Effector CD8-positive, alpha-beta T cell (primary cell): ENCODE data around the gene COQ4.
"Not testable (repeated sequence)": the region's sequence is repeated elsewhere in the genome, so short reads cannot be mapped to it uniquely, and the experiment has no call there.

ENCODE experiments used
- DNase-seq: peaks from one replicate; lab custom pipeline; 2025; lab: John Stamatoyannopoulos, UW

Gene COQ4

DNA sequence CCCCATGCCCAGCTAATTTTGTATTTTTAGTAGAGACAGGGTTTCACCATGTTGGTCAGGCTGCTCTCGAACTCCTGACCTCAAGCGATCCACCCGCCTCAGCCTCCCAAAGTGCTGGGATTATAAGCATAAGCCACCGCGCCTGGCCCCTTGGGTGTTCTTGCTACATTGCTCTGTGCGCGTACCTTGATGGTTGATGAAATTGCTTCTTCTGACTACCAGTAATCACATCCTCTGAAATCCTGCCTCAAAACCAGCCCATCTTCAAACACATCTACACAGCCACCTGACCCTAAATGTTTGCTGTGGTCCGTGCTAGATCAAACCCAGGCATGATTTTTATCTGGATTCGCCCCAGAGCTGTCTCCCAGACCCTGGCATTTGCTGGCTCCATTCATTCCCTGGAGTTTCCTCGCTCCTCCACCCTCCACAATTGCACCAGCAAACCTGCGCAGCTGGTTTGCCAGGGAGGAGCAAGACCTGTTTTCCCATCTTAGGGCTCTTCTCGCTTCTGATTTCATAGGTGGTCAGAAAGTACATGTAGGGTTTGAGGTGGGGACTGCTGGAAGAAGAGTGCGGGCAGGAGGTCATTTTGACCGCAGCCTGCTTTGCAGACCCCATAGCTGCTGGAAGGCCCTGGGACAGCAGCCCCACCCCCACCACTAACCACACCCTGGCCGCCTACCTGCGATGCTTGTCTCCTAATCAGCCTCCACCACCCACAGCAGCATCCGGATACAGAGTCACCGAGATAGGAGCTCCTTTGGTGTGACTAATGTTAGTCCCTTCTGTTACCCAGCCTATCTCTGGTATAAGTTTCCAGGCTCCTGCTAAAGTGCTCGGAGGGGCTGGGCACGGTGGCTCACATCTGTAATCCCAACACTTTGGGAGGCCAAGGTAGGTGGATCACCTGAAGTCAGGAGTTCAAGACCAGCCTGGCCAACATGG, 23.8 kb upstream of the COQ4 start:
- DNase-seq, result no peak

DNA sequence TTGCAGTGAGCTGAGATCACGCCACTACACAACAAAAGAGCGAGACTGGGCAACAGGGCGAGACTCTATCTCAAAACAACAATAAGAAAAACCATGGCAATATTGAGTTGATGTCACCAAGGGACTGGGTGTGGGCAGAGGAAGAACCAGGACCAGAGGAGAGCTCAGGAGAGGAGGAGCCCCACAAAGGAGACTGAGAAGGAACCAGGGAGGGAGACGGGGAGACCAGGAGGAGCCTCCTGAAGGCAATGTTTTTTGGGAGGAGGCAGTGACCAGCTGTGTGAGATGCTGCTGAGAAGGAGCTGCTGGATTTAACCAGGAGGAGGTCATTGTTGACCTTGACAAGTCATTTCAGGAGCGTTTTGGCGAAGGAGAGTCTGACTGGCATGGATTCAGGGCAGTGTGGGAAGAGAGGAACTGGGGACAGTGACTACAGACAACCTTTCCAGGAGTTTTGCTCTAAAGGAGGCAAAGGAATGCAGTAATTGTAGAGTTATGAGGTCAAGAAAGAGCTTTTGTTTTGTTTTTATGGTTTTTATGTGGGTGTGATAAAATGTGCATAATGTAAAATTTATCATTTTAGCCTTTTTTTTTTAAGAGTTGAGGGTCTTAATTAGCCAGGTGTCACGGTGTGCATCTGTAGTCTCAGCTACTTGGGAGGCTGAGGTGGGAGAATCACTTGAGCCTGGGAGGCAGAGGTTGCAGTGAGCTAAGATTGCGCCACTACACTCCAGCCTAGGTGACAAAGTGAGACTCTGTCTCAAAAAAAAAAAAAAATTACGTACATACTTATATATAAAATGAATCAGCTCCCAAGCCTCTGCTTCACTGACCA, 18.3 kb upstream of the COQ4 start:
- DNase-seq, result no peak

DNA sequence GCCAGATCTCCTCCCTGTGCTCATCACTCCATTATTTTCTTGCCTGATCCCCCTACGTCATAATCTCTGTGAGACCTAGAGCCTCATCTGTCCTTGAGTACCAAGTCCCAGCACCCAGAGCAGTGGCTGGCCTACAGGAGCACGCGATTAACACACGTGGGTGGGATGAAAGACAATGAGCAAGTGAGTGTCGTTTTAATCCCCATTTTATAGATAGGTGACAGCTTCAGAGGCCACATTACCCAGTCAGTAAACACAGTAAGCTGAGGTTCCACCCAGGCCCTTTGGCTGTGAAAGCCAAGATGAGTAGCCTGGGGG, 17.7 kb upstream of the COQ4 start:
- DNase-seq, result no peak

DNA sequence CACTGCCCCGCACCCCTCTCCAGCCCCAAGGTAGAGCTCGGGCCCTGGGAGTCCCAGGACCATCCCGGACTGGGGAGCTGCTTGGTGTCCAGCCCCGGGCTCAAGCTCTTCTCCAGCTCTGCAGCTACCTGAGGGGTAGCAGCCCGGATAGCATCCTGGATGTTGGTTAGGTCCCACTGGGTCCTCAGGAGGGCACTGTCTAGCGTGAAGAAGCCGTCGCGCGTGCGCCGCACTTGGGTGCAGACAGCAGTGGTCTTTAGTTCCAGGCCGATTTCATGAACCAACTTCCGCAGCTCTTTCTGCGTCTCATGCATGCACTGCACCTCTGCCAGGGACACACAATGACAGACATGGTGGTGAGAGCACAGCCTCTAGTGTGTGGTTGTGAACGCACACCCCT, 13.1 kb upstream of the COQ4 start:
- DNase-seq, result no peak

GRCh38 chr9:128310461-128310860, 12.2 kb upstream of the COQ4 start:
- DNase-seq, result no peak

GRCh38 chr9:128314697-128315096, 7.9 kb upstream of the COQ4 start:
- DNase-seq, result no peak

- no peak for DNase-seq
Observed at GRCh38 chr9:128316421-128316820, 6.2 kb upstream of the COQ4 start.

GRCh38 chr9:128317629-128318028, 5.0 kb upstream of the COQ4 start:
- no peak for DNase-seq

DNA sequence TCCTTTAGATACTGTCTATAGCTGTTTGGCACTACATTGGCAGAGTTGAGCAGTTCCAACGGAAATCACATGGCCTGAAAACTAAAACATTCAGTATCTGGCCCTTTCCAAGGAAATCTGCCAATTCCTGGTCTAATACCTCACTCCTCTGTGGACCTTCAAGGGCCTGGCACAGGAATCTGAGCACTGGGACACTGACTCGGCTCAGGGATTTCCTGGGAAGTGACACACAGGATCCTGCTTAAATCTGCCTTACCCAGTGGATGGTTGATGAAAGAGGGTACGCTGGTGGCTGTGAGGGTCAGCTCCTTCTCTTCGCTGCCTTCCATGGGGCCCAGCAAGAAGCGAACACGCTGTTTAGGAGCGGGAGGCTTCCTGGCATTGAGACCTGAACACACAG, 1.3 kb upstream of the COQ4 start:
- DNase-seq, result no peak

- no peak for DNase-seq
Observed at GRCh38 chr9:128321879-128322403, 698 bp upstream of the COQ4 start.

DNA sequence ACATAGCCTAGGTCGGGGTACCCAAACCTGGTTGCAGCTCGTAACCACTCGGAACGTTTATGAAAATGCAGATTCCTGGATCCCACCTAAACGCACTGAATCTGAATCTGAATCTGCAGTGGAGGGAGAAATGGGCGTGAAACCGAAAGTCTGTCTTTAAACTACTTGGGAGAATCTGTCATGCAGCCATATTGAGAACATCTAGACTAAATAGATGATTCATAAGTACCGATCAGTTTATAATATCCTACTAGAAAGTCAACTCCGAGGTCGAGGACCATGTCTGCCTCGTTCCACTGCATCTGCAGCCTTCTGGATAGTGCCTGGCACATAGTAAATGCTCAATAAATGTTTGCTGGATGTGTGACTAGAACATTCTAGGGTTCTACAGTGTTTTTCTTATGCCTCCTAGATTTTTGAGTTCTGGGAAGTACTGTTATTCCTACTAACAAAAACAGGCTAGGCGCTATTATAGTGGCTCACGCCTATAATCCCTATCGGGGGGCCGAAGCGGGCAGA, 632 bp downstream of the COQ4 start:
- no peak for DNase-seq

DNA sequence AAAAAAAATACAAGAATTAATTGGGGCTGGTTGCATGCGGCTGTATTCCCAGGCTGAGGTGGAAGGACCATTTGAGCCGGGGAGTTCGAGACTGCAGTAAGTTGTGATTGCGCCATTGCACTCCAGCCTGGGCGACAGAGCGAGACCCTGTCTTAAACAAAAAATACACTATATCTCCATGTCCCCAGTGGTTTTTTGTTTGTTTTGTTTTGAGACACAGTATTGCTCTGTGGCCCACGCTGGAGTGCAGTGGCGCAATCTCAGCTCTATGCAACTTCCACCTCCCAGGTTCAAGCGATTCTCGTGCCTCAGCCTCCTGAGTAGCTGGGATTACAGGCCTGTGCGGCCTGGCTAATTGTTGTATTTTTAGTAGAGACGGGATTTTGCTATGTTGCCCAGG, 1.2 kb downstream of the COQ4 start:
- no peak for DNase-seq

- no peak for DNase-seq
Observed at GRCh38 chr9:128324401-128324800, 1.8 kb downstream of the COQ4 start.

DNA sequence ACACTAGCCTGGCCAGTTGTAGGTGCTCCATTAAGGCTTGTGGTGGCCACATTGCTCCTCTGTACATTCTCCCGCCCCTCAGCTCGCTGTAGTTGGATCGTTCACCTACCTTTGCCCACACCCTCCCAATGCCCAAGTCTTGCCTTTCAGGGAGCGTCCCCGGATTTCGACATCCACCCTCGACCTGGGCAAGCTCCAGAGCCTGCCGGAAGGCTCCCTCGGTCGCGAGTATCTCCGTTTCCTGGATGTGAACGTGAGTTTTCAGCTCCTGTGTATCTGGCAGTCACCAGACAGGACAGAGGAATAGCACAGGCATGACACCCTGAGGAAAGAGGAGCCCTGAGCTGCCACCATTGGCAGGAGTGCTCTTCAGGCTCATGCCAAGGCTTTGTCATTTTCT, 3.0 kb downstream of the COQ4 start:
- DNase-seq, result no peak

GRCh38 chr9:128333451-128333869, 10.8 kb downstream of the COQ4 start:
- DNase-seq, result no peak

DNA sequence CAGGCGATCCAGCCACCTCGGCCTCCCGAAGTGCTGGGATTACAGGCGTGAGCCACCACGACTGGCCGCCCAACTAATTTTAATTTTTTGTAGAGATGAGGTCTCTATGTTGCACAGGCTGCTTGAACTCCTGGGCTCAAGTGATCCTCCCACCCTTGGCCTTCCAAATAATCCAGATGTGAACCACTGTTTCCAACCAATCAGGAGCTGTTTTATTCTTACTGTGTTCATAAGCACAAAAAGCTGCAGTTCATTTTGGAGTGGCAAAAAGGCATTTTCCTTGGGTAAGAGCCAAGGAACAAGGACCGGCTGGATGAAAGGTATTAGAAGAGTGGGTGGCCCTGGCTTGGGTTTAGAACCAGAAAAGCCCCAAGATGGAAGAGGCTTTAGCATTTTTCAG, 12.5 kb downstream of the COQ4 start:
- DNase-seq, result no peak

DNA sequence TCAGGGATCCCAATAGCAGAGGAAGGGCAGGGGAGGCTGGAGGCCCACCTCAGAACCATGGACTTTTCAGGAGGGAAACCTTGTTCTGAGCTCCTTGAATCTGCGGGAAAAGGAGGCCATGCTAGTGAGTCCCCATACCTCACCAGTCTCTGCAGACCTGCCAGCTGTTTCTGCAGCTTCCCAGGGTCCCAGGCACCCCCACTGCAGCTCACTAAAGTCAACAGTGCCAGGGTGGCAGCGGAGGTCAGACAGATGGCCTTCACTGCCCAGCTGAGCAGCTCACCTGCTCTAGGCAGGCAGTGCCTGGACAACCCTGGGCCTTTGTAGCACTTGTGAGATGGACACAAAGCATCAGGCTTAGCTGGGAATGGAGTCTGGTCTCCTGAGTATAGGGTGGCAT, 13.3 kb downstream of the COQ4 start:
- no peak for DNase-seq

DNA sequence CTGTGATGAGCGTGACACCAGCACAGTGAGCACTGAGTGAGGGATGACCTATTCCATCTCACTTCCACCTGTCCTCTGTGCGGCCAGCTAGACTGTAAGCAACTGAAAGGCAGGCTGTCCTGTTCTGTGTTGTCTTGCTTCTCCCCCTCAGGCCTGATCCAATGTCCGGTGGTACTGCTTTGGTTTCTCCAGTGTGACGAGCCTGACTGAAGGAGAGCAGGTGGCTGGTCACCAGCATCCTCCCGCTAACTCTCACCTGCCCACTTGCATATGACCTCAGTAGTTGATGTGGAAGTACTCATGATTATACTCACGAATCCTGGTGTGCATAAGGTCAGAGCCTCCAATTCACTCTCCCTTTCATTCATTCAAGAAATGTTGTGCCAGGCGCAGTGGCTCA, 15.3 kb downstream of the COQ4 start:
- no peak for DNase-seq

- DNase-seq, result not testable (repeated sequence)
Observed at GRCh38 chr9:128338852-128339614, 16.4 kb downstream of the COQ4 start.

GRCh38 chr9:128339761-128340690, 17.4 kb downstream of the COQ4 start, which contains the start of gene SLC27A4:
SLC27A4 (plus strand) TSS chr9:128340527; CDS start chr9:128343133, 2,606 bp downstream.
- peak; percentile 64 for DNase-seq
